Liver (tissue), 9 donors: ENCODE data around the gene GAD1. TPM values are rescaled to one million over a fixed set of nuclear protein-coding genes. Genes with fewer than 3 reads are reported as not detected.

ENCODE experiments used
- DNase-seq: peaks from one replicate; pipeline ENCODE4 v3.0.0-alpha.2; 2017; ENCODE audit warnings: low spot score
- H3K27ac ChIP-seq, 2 donors: one replicate each; pipeline ENCODE4 v1.7.0; 2013; ENCODE audit warnings: inconsistent platforms in 2 of 2, low read length in 2 of 2, control low read depth in 1 of 2, low read depth in 1 of 2, mild to moderate bottlenecking in 1 of 2
- H3K27me3 ChIP-seq, 4 donors: one replicate each; pipeline versions ENCODE4 v1.6.1 to v1.7.0; 2013; ENCODE audit warnings: low read length in 3 of 4, inconsistent platforms in 1 of 4, mild to moderate bottlenecking in 1 of 4, moderate library complexity in 1 of 4; ENCODE audit not compliant: control insufficient read depth in 4 of 4, insufficient read depth in 4 of 4
- H3K36me3 ChIP-seq, 4 donors: one replicate each; pipeline versions ENCODE4 v1.6.1 to v1.7.0; 2013; ENCODE audit warnings: low read length in 3 of 4, mild to moderate bottlenecking in 3 of 4, low read depth in 1 of 4, moderate library complexity in 1 of 4; ENCODE audit not compliant: control insufficient read depth in 4 of 4, insufficient read depth in 3 of 4
- H3K4me1 ChIP-seq, 4 donors: one replicate each; pipeline versions ENCODE4 v1.6.1 to v1.7.0; 2013; ENCODE audit warnings: low read length in 3 of 4, mild to moderate bottlenecking in 3 of 4, moderate library complexity in 1 of 4; ENCODE audit not compliant: control insufficient read depth in 4 of 4, insufficient read depth in 4 of 4
- H3K4me3 ChIP-seq, 3 donors: one replicate each; pipeline versions ENCODE4 v1.6.1 to v1.7.0; 2013; ENCODE audit warnings: low read length in 3 of 3, control low read depth in 1 of 3, low read depth in 1 of 3, mild to moderate bottlenecking in 1 of 3
- H3K9ac ChIP-seq, 2 donors: one replicate each; pipeline ENCODE4 v1.7.0; 2013; ENCODE audit warnings: low read length in 2 of 2, mild to moderate bottlenecking in 2 of 2, moderate library complexity in 2 of 2, control low read depth in 1 of 2, low read depth in 1 of 2
- H3K9me3 ChIP-seq, 4 donors: one replicate each; pipeline versions ENCODE4 v1.6.1 to v1.7.0; 2013; ENCODE audit warnings: low read length in 3 of 4; ENCODE audit not compliant: control insufficient read depth in 4 of 4
- FOXA1 ChIP-seq: IDR thresholded peaks from 2 replicates; pipeline ENCODE4 v1.6.1; 2016; ENCODE audit warnings: antibody characterized with exemption
- FOXA2 ChIP-seq: IDR thresholded peaks from 2 replicates; pipeline ENCODE4 v1.6.1; 2016; ENCODE audit warnings: antibody characterized with exemption
- GABPA ChIP-seq, 2 donors: IDR thresholded peaks in 1 of 2; conservative IDR thresholded peaks in 1 of 2; 2 replicates each; pipeline ENCODE4 v1.6.1; 2016; ENCODE audit warnings: antibody characterized with exemption in 2 of 2, mild to moderate bottlenecking in 1 of 2, moderate library complexity in 1 of 2
- NR2F2 ChIP-seq: IDR thresholded peaks from 2 replicates; pipeline ENCODE4 v1.6.1; 2016; ENCODE audit warnings: antibody characterized with exemption
- RXRA ChIP-seq, 2 donors: IDR thresholded peaks; 2 replicates each; pipeline ENCODE4 v1.6.1; 2017 to 2018; ENCODE audit warnings: antibody characterized with exemption in 2 of 2, mild to moderate bottlenecking in 1 of 2
- SP1 ChIP-seq: IDR thresholded peaks from 2 replicates; pipeline ENCODE4 v1.6.1; 2018; ENCODE audit warnings: antibody characterized with exemption, mild to moderate bottlenecking
- TAF1 ChIP-seq: conservative IDR thresholded peaks from 2 replicates; pipeline ENCODE4 v1.6.1; 2016; ENCODE audit warnings: antibody characterized with exemption, mild to moderate bottlenecking
- YY1 ChIP-seq: IDR thresholded peaks from 2 replicates; pipeline ENCODE4 v1.6.1; 2016; ENCODE audit warnings: antibody characterized with exemption, mild to moderate bottlenecking
- WGBS: extraction: QIAGEN DNeasy Blood & Tissue Kit; methylation state at CpG from one replicate; pipeline ENCODE4 v1.1.7; 2013; 5-methylcytosine and 5-hydroxymethylcytosine counted together
- polyA plus RNA-seq, 2 donors: library from polyadenylated mRNA; stranded (reverse) in 1 of 2; unstranded in 1 of 2; fragments of 200-250 nt in 1 of 2; fragments of >200 nt in 1 of 2; fragmentation: Nextera tagmentation in 1 of 2; extraction: Ambion mirVana in 1 of 2; gene quantifications; one replicate each; pipeline versions ENCODE4 v1.2.1 to v1.2.3, GENCODE V29; 2013 to 2015
- total RNA-seq, 2 donors: library from RNA; depleted of rRNA; stranded (reverse); fragments of >200 nt; gene quantifications; one replicate each; pipeline ENCODE4 v1.2.3, GENCODE V29; 2014
- TF ChIP-seq, protein P1 (sequence below): IDR thresholded peaks from 2 replicates; pipeline ENCODE4 v1.6.1; 2016; ENCODE audit warnings: antibody characterized with exemption
- TF ChIP-seq, protein P2 (sequence below): IDR thresholded peaks from 2 replicates; pipeline ENCODE4 v1.6.1; 2016; ENCODE audit warnings: antibody characterized with exemption
- TF ChIP-seq, protein P3 (sequence below): fragments of 150-350 bp; IDR thresholded peaks from 2 replicates; pipeline ENCODE4 v1.5.1; 2017; ENCODE audit warnings: improper control_type of control experiment, low read depth, low read length; ENCODE audit not compliant: missing input control
- TF ChIP-seq, protein P4 (sequence below): IDR thresholded peaks from 2 replicates; pipeline ENCODE4 v1.6.1; 2016; ENCODE audit warnings: antibody characterized with exemption
- donor health status: healthy.
- donor health status: healthy.
- donor health status: healthy.
- donor health status: healthy.
- donor health status: healthy.

The GAD1 gene
- total RNA-seq (under 1 TPM; 0.08 to 0.19 TPM), polyA plus RNA-seq (not detected)

DNA sequence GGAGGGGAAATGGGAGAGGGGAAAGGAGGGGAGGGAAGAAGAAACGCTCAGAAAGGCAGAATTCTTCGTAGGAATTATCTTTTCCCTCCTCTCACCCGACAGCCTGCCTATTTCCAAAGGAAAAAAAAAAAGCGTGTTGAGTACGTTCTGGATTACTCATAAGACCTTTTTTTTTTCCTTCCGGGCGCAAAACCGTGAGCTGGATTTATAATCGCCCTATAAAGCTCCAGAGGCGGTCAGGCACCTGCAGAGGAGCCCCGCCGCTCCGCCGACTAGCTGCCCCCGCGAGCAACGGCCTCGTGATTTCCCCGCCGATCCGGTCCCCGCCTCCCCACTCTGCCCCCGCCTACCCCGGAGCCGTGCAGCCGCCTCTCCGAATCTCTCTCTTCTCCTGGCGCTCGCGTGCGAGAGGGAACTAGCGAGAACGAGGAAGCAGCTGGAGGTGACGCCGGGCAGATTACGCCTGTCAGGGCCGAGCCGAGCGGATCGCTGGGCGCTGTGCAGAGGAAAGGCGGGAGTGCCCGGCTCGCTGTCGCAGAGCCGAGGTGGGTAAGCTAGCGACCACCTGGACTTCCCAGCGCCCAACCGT lies at the start of gene GAD1:
GAD1 (plus strand) TSS at position 384 of the 589 bp plus-strand sequence. CDS start 1,705 bp downstream, outside the sequence.
- peak within 1 kb of the TSS; percentile 35 to 46 (median 42) for H3K4me3 ChIP-seq
- TF ChIP-seq, protein P1, sequence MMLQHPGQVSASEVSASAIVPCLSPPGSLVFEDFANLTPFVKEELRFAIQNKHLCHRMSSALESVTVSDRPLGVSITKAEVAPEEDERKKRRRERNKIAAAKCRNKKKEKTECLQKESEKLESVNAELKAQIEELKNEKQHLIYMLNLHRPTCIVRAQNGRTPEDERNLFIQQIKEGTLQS = no peak
- WGBS = 1% methylated on average over 49 of the region's 49 CpGs
- H3K36me3 ChIP-seq = no peaks in the 10 kb centered on the region
- H3K4me1 ChIP-seq = peaks cover 21 to 56% (median 50%) of the 10 kb centered on the region in 4 donors
- no peak within 1 kb of the TSS for H3K9ac ChIP-seq
- no peaks in the 10 kb centered on the region for H3K9me3 ChIP-seq
- H3K27me3 ChIP-seq = peaks cover 0 to 44% (median 17%) of the 10 kb centered on the region in 4 donors
- no peak for DNase-seq
- no peak within 1 kb of the TSS for H3K27ac ChIP-seq

DNA sequence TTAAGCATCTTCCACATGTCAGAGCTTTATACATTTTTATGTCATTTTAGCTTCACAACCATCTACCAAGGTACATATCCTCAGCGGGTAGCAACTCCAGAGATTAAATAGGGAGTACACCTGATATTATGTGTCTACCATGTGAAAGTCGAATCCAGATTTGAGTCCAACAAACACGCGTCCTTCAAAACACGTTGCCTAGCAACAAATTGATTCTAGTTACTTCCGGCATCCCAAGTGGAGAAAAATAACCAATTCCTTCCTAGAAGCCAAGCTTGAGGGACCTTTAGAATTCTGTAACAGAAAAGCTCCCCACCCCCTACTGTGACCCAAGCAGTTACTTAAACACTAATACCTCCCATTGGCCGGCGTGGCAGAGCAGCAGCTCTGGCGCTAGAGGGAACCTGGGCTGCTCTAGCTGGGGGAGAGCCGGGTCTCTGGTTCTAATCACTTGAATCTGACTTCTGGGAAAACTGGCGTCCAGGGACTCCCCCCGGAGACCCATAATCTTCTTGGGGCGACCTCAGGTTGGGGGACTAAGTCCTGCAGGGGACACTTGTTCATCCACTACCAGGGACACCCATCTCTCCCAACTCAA lies 46.6 kb upstream of the GAD1 start, which contains the start of gene ERICH2:
ERICH2 (plus strand) TSS at position 371 of the 598 bp plus-strand sequence. CDS start 304 bp downstream, outside the sequence.
- TF ChIP-seq FOXA2 = no peak
- TF ChIP-seq TAF1 = peak; percentile 32
- Histone ChIP-seq H3K27ac (peak within 1 kb of the TSS; percentile 76 to 78), H3K9ac (peak within 1 kb of the TSS in 1 of 2 donors; percentile 91), H3K36me3 (no peaks in the 10 kb centered on the region), H3K9me3 (no peaks in the 10 kb centered on the region), H3K4me3 (peak within 1 kb of the TSS; percentile 83 to 96 (median 96)), H3K27me3 (no peaks in the 10 kb centered on the region), H3K4me1 (peaks cover 2 to 14% (median 6%) of the 10 kb centered on the region in 4 donors)
- DNase-seq = peak; percentile 54
- 3% methylated on average over 13 of the region's 13 CpGs for WGBS

DNA sequence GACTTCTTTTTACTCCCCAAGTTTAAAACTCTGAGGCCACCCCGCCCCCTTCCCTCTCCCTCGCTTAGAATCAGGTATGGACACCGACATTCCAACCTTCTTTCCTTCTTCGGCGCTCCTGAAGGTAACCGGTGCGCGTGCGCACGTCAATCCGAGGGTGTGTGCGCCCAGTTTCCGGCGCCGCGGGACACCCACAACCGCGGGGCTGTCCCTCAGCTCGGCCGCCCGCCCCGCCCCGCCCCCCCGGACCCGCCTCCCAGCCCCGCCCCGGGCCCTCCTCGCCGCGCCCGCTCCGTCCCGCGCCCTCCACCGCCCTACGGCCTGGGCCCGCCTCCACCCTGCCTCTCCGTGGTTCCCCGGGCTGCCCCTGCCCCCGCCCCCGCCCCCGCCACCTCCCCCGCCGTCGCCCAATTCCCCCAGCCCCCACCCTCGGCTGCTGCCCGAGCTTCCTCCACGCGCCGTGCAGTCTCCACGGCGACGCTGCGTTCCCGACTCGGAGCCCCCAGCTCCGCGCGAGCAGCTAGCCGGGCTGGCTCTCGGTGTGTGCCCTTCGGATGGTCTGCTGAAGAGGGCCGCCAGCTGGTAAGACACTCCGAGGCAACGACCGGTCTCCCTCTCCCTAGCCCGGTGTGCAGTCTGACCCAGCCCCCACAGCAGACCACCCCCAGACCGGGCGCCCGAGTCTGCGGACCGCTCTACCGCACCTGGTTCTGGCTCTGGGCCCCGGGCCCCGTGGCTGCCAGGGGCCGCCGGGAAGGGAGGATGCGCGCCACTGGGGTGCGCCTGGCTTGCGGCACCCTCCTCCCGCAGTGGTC lies 45.9 kb upstream of the GAD1 start:
- Histone ChIP-seq H3K4me3 (peak overlapping the region; percentile 83 to 96 (median 96)), H3K27me3 (no peaks in the 10 kb centered on the region), H3K9ac (peak overlapping the region in 1 of 2 donors; percentile 91), H3K36me3 (no peaks in the 10 kb centered on the region), H3K27ac (peak overlapping the region; percentile 76 to 78), H3K9me3 (no peaks in the 10 kb centered on the region), H3K4me1 (peaks cover 2 to 14% (median 6%) of the 10 kb centered on the region in 4 donors)
- no peak for TF ChIP-seq FOXA1
- TF ChIP-seq GABPA (IDR thresholded peaks at IDR 0.05 in 1 of 2, conservative IDR thresholded peaks at IDR 0.05 in 1 of 2) = peak in 1 of 2 donors; percentile 61
- under 1% methylated on average over 82 of the region's 82 CpGs for WGBS
- DNase-seq = peak; percentile 85

DNA sequence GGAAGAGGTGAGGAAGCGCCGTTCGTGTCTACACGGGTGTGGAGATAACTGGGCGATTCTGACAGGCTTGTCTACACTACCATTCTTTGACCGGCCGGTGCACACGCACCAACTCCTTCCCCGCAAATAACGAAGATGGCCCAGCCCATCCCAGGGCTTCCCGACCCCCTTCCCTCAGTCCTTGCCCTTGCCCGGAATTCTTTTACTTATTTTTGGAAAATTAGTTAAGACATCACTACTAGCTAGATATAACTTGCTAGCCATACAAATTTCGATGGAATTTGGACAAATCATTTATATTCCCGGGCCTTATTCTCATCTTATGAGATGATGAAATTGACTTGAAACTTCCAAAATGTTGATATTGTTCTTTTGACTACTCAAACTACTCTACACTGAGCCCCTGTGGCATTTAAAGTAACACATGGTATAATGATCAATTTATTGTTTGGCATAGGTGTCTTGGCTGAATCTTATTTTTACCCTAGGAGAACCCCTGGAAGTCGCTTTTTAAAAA lies 45.2 kb upstream of the GAD1 start:
- DNase-seq = no peak
- Histone ChIP-seq H3K9ac (no peak overlapping the region), H3K27me3 (no peaks in the 10 kb centered on the region), H3K4me3 (peak overlapping the region; percentile 83 to 96 (median 92)), H3K27ac (peak overlapping the region in 1 of 2 donors; percentile 50), H3K9me3 (no peaks in the 10 kb centered on the region), H3K36me3 (no peaks in the 10 kb centered on the region), H3K4me1 (peaks cover 4 to 14% (median 6%) of the 10 kb centered on the region in 4 donors)
- 13% methylated on average over 15 of the region's 15 CpGs for whole genome bisulfite sequencing
- TF ChIP-seq, protein P2, sequence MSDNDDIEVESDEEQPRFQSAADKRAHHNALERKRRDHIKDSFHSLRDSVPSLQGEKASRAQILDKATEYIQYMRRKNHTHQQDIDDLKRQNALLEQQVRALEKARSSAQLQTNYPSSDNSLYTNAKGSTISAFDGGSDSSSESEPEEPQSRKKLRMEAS = no peak
- TF ChIP-seq RXRA (IDR thresholded peaks at IDR 0.05) = no peak
- TF ChIP-seq SP1 = no peak
- no peak for TF ChIP-seq NR2F2
- TF ChIP-seq, protein P1 = no peak
- no peak for TF ChIP-seq FOXA2
- TF ChIP-seq, protein P3, sequence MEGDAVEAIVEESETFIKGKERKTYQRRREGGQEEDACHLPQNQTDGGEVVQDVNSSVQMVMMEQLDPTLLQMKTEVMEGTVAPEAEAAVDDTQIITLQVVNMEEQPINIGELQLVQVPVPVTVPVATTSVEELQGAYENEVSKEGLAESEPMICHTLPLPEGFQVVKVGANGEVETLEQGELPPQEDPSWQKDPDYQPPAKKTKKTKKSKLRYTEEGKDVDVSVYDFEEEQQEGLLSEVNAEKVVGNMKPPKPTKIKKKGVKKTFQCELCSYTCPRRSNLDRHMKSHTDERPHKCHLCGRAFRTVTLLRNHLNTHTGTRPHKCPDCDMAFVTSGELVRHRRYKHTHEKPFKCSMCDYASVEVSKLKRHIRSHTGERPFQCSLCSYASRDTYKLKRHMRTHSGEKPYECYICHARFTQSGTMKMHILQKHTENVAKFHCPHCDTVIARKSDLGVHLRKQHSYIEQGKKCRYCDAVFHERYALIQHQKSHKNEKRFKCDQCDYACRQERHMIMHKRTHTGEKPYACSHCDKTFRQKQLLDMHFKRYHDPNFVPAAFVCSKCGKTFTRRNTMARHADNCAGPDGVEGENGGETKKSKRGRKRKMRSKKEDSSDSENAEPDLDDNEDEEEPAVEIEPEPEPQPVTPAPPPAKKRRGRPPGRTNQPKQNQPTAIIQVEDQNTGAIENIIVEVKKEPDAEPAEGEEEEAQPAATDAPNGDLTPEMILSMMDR = no peak
- TF ChIP-seq, protein P4, sequence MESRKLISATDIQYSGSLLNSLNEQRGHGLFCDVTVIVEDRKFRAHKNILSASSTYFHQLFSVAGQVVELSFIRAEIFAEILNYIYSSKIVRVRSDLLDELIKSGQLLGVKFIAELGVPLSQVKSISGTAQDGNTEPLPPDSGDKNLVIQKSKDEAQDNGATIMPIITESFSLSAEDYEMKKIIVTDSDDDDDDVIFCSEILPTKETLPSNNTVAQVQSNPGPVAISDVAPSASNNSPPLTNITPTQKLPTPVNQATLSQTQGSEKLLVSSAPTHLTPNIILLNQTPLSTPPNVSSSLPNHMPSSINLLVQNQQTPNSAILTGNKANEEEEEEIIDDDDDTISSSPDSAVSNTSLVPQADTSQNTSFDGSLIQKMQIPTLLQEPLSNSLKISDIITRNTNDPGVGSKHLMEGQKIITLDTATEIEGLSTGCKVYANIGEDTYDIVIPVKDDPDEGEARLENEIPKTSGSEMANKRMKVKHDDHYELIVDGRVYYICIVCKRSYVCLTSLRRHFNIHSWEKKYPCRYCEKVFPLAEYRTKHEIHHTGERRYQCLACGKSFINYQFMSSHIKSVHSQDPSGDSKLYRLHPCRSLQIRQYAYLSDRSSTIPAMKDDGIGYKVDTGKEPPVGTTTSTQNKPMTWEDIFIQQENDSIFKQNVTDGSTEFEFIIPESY = no peak
- TF ChIP-seq TAF1 = no peak
- no peak for TF ChIP-seq YY1
